DOHH2 (cell line): ENCODE measurements around the gene CTU1.

Experiments used
- H3F3A ChIP-seq: fragments of 200-600 bp; sonication (generic), shearing (Covaris generic); 2 replicates; pipeline ENCODE4 v1.6.0; 2016; ENCODE audit warnings: antibody characterized with exemption, mild to moderate bottlenecking; ENCODE audit not compliant: control insufficient read depth, insufficient read depth
- H3K27ac ChIP-seq: fragments of 200-600 bp; sonication (generic); 2 replicates; pipeline ENCODE4 v1.5.1; 2014; ENCODE audit warnings: low read depth, mild to moderate bottlenecking, low read length, moderate library complexity
- H3K27me3 ChIP-seq: fragments of 200-600 bp; sonication (generic); 2 replicates; pipeline ENCODE4 v1.6.1; 2014; ENCODE audit warnings: mild to moderate bottlenecking, low read length, mixed read lengths; ENCODE audit not compliant: control insufficient read depth
- H3K36me3 ChIP-seq: fragments of 200-600 bp; sonication (generic); 2 replicates; pipeline ENCODE4 v1.6.1; 2014; ENCODE audit warnings: mild to moderate bottlenecking, low read length, moderate library complexity, mixed read lengths; ENCODE audit not compliant: control insufficient read depth
- H3K4me1 ChIP-seq: fragments of 200-600 bp; sonication (generic); 2 replicates; pipeline ENCODE4 v1.6.1; 2014; ENCODE audit warnings: mild to moderate bottlenecking, low read length, mixed read lengths; ENCODE audit not compliant: control insufficient read depth
- H3K4me2 ChIP-seq: fragments of 200-600 bp; sonication (generic); 2 replicates; pipeline ENCODE4 v1.6.0; 2014; ENCODE audit warnings: mild to moderate bottlenecking, low read length, moderate library complexity
- H3K4me3 ChIP-seq: fragments of 200-600 bp; sonication (generic); 2 replicates; pipeline ENCODE4 v1.5.1; 2014; ENCODE audit warnings: mild to moderate bottlenecking, low read length, mixed read lengths
- H3K79me2 ChIP-seq: fragments of 200-600 bp; sonication (generic); 2 replicates; pipeline ENCODE4 v1.6.1; 2014; ENCODE audit warnings: mild to moderate bottlenecking, low read length, mixed read lengths; ENCODE audit not compliant: control insufficient read depth
- H3K9me2 ChIP-seq: fragments of 200-600 bp; sonication (generic); replicated peaks from 2 replicates; pipeline ENCODE4 v1.6.1; 2014; ENCODE audit warnings: mild to moderate bottlenecking, low read length, mixed read lengths; ENCODE audit not compliant: control insufficient read depth
- H3K9me3 ChIP-seq: fragments of 200-600 bp; sonication (generic); 2 replicates; pipeline ENCODE4 v1.6.1; 2014; ENCODE audit warnings: antibody characterized with exemption, low read length, mixed read lengths; ENCODE audit not compliant: control insufficient read depth, insufficient read depth
- H4K20me1 ChIP-seq: fragments of 200-600 bp; sonication (generic); 2 replicates; pipeline ENCODE4 v1.6.0; 2014; ENCODE audit warnings: low read depth, mild to moderate bottlenecking, antibody characterized with exemption, low read length, moderate library complexity; ENCODE audit not compliant: control insufficient read depth, insufficient read depth
- EZH2phosphoT487 ChIP-seq: fragments of 200-600 bp; sonication (generic); IDR thresholded peaks from 2 replicates; pipeline ENCODE4 v1.6.1; 2017; ENCODE audit warnings: borderline replicate concordance, mild to moderate bottlenecking, antibody characterized with exemption, low read length, moderate library complexity, mixed read lengths
- TF ChIP-seq, protein P1 (sequence below): fragments of 200-600 bp; sonication (generic); IDR thresholded peaks from one replicate; pipeline ENCODE4 v1.5.1; 2014; ENCODE audit warnings: antibody characterized with exemption, mild to moderate bottlenecking, low read depth, low read length; ENCODE audit not compliant: poor library complexity, severe bottlenecking

CTU1 gene

DNA sequence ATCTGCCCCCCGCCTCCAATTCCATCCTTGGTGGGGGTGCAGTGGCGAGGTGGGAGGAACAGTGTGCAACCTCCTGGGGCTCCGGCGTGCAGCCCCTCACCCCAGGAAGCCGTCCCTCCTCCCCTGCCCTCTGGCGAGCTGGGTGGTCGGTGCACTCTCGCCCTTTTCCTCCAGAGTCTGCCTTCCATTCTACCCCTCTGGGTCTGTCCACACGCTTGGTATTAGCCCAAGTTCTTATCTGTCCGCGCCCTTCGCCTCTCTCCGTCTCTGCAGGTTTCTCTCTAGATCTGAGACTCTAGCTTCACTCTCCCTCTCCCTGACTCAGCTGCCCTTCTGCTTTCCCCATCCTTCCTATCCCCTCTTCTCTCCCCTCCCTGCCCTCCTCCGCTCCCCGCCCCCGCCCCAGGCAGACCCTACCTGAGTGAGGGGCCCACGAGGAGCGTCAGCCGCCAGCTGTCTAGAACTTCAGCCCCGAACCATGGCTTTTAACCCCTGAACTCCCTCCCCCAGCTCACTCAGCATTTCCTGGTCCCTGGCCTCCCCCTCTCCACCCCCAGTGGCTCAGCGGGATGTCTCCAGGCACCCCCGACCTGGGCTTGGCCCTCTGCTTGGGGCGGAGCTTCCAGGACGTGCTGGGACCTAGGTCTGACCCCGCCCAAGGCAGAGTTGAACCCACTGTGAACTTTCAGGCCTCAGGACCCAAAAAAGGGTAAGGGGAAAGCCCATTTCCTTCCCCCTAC is 42.8 kb downstream of the CTU1 start:
- Histone ChIP-seq H3K4me3 (no peak overlapping the region), H3K36me3 (no peaks in the 10 kb centered on the region)

DNA sequence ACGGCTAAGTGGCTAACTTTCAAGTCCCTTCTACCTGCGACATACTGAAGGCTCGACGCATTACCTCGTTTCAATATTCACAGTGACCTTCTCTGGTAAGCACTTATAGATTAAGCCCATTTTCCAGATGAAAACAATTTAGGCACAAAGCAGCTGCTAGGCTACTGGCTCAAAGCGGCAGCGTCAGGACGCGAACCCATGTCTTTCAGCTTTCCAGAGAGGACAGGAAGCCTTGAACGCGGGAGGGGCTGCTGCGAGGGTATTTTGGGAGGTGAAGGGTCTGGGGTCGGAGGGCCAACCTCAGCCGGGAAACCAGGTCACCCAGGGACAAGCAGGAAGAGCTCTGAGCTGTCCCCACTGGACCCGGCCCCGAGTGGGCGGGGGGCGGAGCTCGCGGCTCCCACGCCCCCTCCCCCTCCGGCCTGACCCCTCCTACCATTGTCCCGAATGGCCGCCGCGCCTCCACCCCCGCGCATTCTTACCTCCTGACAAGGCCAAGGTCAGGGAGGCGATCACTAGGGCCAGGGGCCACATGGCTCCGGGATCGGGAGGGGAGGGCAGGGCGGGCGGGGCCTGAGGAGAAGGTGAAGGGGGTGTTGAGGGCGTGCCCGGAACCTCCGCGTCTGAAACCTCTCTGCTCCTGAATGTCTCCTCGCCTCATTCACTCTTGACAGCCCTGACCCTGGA is 43.5 kb downstream of the CTU1 start, which contains the start of gene KLK13:
KLK13 (minus strand) TSS at position 559 of the 687 bp plus-strand sequence; CDS start at position 534, 25 bp downstream.
- Histone ChIP-seq H3K4me3 (no peak within 1 kb of the TSS), H3K27ac (no peak within 1 kb of the TSS), H4K20me1 (no peaks in the 10 kb centered on the region), H3K79me2 (no peaks in the 10 kb centered on the region), H3K36me3 (no peaks in the 10 kb centered on the region), H3K9me3 (no peaks in the 10 kb centered on the region), H3K27me3 (0 out of 2 replicates have a peak, but pooled peaks cover 4% of the 10 kb centered on the region), H3K9me2 (no peaks in the 10 kb centered on the region), H3K4me1 (no peaks in the 10 kb centered on the region), H3F3A (no peaks in the 10 kb centered on the region), H3K4me2 (no peak within 1 kb of the TSS)
- no peak for TF ChIP-seq EZH2phosphoT487
- TF ChIP-seq, protein P1, sequence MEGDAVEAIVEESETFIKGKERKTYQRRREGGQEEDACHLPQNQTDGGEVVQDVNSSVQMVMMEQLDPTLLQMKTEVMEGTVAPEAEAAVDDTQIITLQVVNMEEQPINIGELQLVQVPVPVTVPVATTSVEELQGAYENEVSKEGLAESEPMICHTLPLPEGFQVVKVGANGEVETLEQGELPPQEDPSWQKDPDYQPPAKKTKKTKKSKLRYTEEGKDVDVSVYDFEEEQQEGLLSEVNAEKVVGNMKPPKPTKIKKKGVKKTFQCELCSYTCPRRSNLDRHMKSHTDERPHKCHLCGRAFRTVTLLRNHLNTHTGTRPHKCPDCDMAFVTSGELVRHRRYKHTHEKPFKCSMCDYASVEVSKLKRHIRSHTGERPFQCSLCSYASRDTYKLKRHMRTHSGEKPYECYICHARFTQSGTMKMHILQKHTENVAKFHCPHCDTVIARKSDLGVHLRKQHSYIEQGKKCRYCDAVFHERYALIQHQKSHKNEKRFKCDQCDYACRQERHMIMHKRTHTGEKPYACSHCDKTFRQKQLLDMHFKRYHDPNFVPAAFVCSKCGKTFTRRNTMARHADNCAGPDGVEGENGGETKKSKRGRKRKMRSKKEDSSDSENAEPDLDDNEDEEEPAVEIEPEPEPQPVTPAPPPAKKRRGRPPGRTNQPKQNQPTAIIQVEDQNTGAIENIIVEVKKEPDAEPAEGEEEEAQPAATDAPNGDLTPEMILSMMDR, result no peak

More for the DNA sequence above, 42.8 kb downstream of the CTU1 start:
- TF ChIP-seq EZH2phosphoT487, result no peak
- TF ChIP-seq, protein P1, result no peak
- H3K4me2 ChIP-seq, result no peak overlapping the region
- no peaks in the 10 kb centered on the region for H3F3A ChIP-seq
- H3K9me2 ChIP-seq, result no peaks in the 10 kb centered on the region
- H3K27me3 ChIP-seq, result 0 out of 2 replicates have a peak, but pooled peaks cover 6% of the 10 kb centered on the region
- no peaks in the 10 kb centered on the region for H3K9me3 ChIP-seq
- no peaks in the 10 kb centered on the region for H3K4me1 ChIP-seq
- H4K20me1 ChIP-seq, result no peaks in the 10 kb centered on the region
- H3K27ac ChIP-seq, result no peak overlapping the region
- no peaks in the 10 kb centered on the region for H3K79me2 ChIP-seq

DNA sequence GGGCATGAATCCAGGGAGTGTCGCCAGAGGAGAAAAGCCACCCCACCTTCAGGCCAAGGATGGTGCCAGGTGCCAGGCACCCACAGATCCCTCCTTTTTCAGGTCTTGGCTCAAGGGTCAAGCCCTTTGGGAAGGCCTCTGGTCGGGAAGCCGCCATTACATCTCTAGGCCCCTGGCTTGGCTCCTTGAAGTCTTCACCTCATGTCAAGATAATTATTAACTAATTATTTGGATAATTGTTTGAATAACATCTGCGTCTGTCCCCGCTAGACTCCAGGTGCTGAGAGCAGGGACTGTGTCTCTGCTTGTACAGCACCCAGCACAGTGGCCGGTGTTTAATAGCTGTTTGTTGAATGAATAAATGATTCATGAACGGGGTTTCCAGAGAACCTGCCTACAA is 44.5 kb downstream of the CTU1 start:
- no peak overlapping the region for H3K4me2 ChIP-seq
- no peaks in the 10 kb centered on the region for H3K4me1 ChIP-seq
- no peaks in the 10 kb centered on the region for H3K9me2 ChIP-seq

More for the DNA sequence above, 44.5 kb downstream of the CTU1 start:
- Histone ChIP-seq H3F3A (no peaks in the 10 kb centered on the region), H3K36me3 (no peaks in the 10 kb centered on the region), H3K27ac (no peak overlapping the region), H3K27me3 (0 out of 2 replicates have a peak, but pooled peaks cover 4% of the 10 kb centered on the region), H3K9me3 (no peaks in the 10 kb centered on the region), H4K20me1 (no peaks in the 10 kb centered on the region), H3K4me3 (no peak overlapping the region), H3K79me2 (no peaks in the 10 kb centered on the region)
- no peak for TF ChIP-seq EZH2phosphoT487
- TF ChIP-seq, protein P1, result no peak
